Hepatocyte (in vitro differentiated cells): ENCODE results near the gene SIN3B.
"Not testable (repeated sequence)": the region's sequence is repeated elsewhere in the genome, so short reads cannot be mapped to it uniquely, and the experiment has no call there.

Source experiments
- CTCF ChIP-seq: fragments of 200-600 bp; sonication (generic); IDR thresholded peaks from 2 replicates; pipeline ENCODE4 v1.5.1; 2016; ENCODE audit warnings: antibody characterized with exemption, mild to moderate bottlenecking; ENCODE audit not compliant: poor library complexity
- EZH2 ChIP-seq: fragments of 200-600 bp; sonication (generic); IDR thresholded peaks from 2 replicates; pipeline ENCODE4 v1.6.1; 2016; ENCODE audit warnings: antibody characterized with exemption, mild to moderate bottlenecking, borderline replicate concordance
- EZH2phosphoT487 ChIP-seq: fragments of 200-600 bp; sonication (generic); IDR thresholded peaks from one replicate; pipeline ENCODE4 v1.6.1; 2018; ENCODE audit warnings: antibody characterized with exemption, mild to moderate bottlenecking, low read depth, moderate library complexity; ENCODE audit not compliant: unreplicated experiment, severe bottlenecking

- TF ChIP-seq CTCF, EZH2, EZH2phosphoT487: not testable (repeated sequence)
Observed at GRCh38 chr19:16874978-16875299, 45.7 kb downstream of the SIN3B start.
